Endothelial cell of umbilical vein (primary cell): Measurements from ENCODE around the gene TMOD2. TPM values are rescaled to one million over a fixed set of nuclear protein-coding genes. Genes with fewer than 3 reads are reported as not detected.
A peak's percentile ranks its signal among the peaks of the same experiment; 100 is the strongest.

ENCODE experiments used
- BruUV-seq: library from RNA; stranded (reverse); fragments of 400-500 nt; replicated peaks from 2 replicates; lab custom pipeline; 2021; lab: Mats Ljungman, UMichigan
- CTCF ChIA-PET: fragments of 300-600, 350-600 bp; sonication (Branson Sonifier 250); formaldehyde crosslinking; loops from one replicate; lab custom pipeline; 2021; ENCODE audit warnings: antibody characterized with exemption, inconsistent platforms; lab: Charles Lee
- POLR2A ChIA-PET: fragments of 300-600, 350-600 bp; sonication (Branson Sonifier 250); formaldehyde crosslinking; loops from one replicate; lab custom pipeline; 2021; ENCODE audit warnings: antibody characterized with exemption, inconsistent platforms; lab: Charles Lee
- DNase-seq: peaks from one replicate; pipeline ENCODE4 v3.0.0-alpha.2; 2011; ENCODE audit warnings: low read depth, low spot score
- FAIRE-seq: peaks from 2 replicates; lab custom pipeline; 2011; peaks lifted over from hg19 to GRCh38; lab: Jason Lieb, UNC
- H2AFZ ChIP-seq: 2 replicates; pipeline ENCODE4 v1.6.0; 2012; ENCODE audit warnings: low read depth, low read length, control low read depth, inconsistent platforms
- H3K27ac ChIP-seq: 2 replicates; pipeline ENCODE4 v1.5.1; 2011; ENCODE audit warnings: low read depth, mild to moderate bottlenecking, control low read depth, low read length, moderate library complexity; ENCODE audit not compliant: insufficient read depth
- H3K27me3 ChIP-seq, 2 experiments: 2 replicates each; pipeline versions ENCODE4 v1.6.0 to v1.6.1; 2011; ENCODE audit warnings: low read length in 2 of 2, mixed read lengths in 1 of 2; ENCODE audit not compliant: control insufficient read depth in 2 of 2, insufficient read depth in 2 of 2
- H3K36me3 ChIP-seq, 2 experiments: 2 replicates in 1 of 2; 3 replicates in 1 of 2; pipeline ENCODE4 v1.5.1; 2011; ENCODE audit warnings: low read length in 2 of 2, mild to moderate bottlenecking in 1 of 2, moderate library complexity in 1 of 2; ENCODE audit not compliant: control insufficient read depth in 2 of 2, insufficient read depth in 2 of 2; ENCODE audit errors: extremely low read depth in 1 of 2
- H3K4me1 ChIP-seq: 3 replicates; pipeline ENCODE4 v1.5.1; 2011; ENCODE audit warnings: mild to moderate bottlenecking, low read length; ENCODE audit not compliant: control insufficient read depth, insufficient read depth; ENCODE audit errors: extremely low read depth
- H3K4me2 ChIP-seq: 2 replicates; pipeline ENCODE4 v1.6.1; 2011; ENCODE audit warnings: low read length, control low read depth, mixed read lengths; ENCODE audit not compliant: insufficient read depth
- H3K4me3 ChIP-seq, 3 experiments: fragments of 200-600 bp in 1 of 3; sonication (generic), shearing (Covaris generic) in 1 of 3; replicated peaks in 1 of 3; 2 replicates each; pipeline ENCODE4 v1.5.1; 2011 to 2016; ENCODE audit warnings: control low read depth in 3 of 3, low read length in 3 of 3, mild to moderate bottlenecking in 2 of 3, inconsistent platforms in 1 of 3, low read depth in 1 of 3, moderate library complexity in 1 of 3; ENCODE audit not compliant: insufficient read depth in 1 of 3
- H3K79me2 ChIP-seq: 2 replicates; pipeline ENCODE4 v1.6.0; 2012; ENCODE audit warnings: low read length, inconsistent platforms; ENCODE audit not compliant: control insufficient read depth, insufficient read depth
- H3K9ac ChIP-seq: replicated peaks from 2 replicates; pipeline ENCODE3; 2011; ENCODE audit warnings: low read length, control low read depth; ENCODE audit not compliant: insufficient read depth; ENCODE audit errors: extremely low read depth
- H3K9me1 ChIP-seq: replicated peaks from 3 replicates; pipeline ENCODE4 v1.6.0; 2011; ENCODE audit warnings: mild to moderate bottlenecking, low read length; ENCODE audit not compliant: control insufficient read depth, insufficient read depth; ENCODE audit errors: extremely low read depth
- H3K9me3 ChIP-seq: replicated peaks from 2 replicates; pipeline ENCODE4 v1.5.1; 2012; ENCODE audit warnings: low read length, inconsistent platforms; ENCODE audit not compliant: control insufficient read depth, insufficient read depth
- H4K20me1 ChIP-seq: replicated peaks from 2 replicates; pipeline ENCODE3; 2011; ENCODE audit warnings: mild to moderate bottlenecking, low read length; ENCODE audit not compliant: control insufficient read depth, insufficient read depth; ENCODE audit errors: extremely low read depth
- EZH2 ChIP-seq: IDR thresholded peaks from 2 replicates; pipeline ENCODE4 v1.6.1; 2012; ENCODE audit warnings: borderline replicate concordance, low read depth, mild to moderate bottlenecking, moderate library complexity, low read length, inconsistent platforms; ENCODE audit not compliant: severe bottlenecking
- FOS ChIP-seq: IDR thresholded peaks from 2 replicates; pipeline ENCODE4 v1.6.1; 2011; ENCODE audit warnings: mild to moderate bottlenecking, low read length, moderate library complexity, borderline replicate concordance; ENCODE audit not compliant: insufficient read depth
- GATA2 ChIP-seq: IDR thresholded peaks from 2 replicates; pipeline ENCODE4 v1.7.0; 2011; ENCODE audit warnings: low read depth, mild to moderate bottlenecking, moderate library complexity, mixed read lengths, low read length; ENCODE audit not compliant: insufficient read length, insufficient read depth
- JUN ChIP-seq: IDR thresholded peaks from 2 replicates; pipeline ENCODE4 v1.6.1; 2011; ENCODE audit warnings: borderline replicate concordance, low read depth; ENCODE audit not compliant: insufficient read length, insufficient read depth
- MYC ChIP-seq: IDR thresholded peaks from one replicate; pipeline ENCODE4 v1.6.1; 2011; ENCODE audit warnings: mild to moderate bottlenecking, low read depth, low read length
- POLR2A ChIP-seq: IDR thresholded peaks from 2 replicates; pipeline ENCODE4 v1.6.1; 2012; ENCODE audit warnings: low read depth, mild to moderate bottlenecking, control low read depth, low read length
- POLR2AphosphoS5 ChIP-seq: IDR thresholded peaks from 2 replicates; pipeline ENCODE4 v1.6.1; 2012; ENCODE audit warnings: low read depth, mild to moderate bottlenecking, control low read depth, low read length, moderate library complexity; ENCODE audit not compliant: insufficient read depth
- dilution Hi-C: fragments of 300-500 bp; cut with MboI; formaldehyde crosslinking; loops from one replicate; pipeline ENCODE4 v1.15.0; 2019; ENCODE audit warnings: low sequenced_read_pairs; ENCODE audit not compliant: extremely low pct_ligation_motif_present
- intact Hi-C: fragments of 100-400 bp; cut with micrococcal nuclease; formaldehyde crosslinking; loops from one replicate; pipeline ENCODE4 v1.10.0; 2022
- polyA plus RNA-seq, 4 experiments: library from polyadenylated mRNA; depleted of rRNA in 3 of 4; stranded (reverse) in 3 of 4; unstranded in 1 of 4; fragments of >200 nt; gene quantifications; 2 replicates each; pipeline versions ENCODE4 v1.2.1 to v1.2.3, GENCODE V29; 2011 to 2012; ENCODE audit warnings: missing spikeins in 1 of 4
- total RNA-seq: library from RNA; stranded (reverse); gene quantifications from 2 replicates; pipeline ENCODE4 v1.2.3, GENCODE V29; 2021
- TF ChIP-seq, protein P1 (sequence below): IDR thresholded peaks from 2 replicates; pipeline ENCODE4 v1.6.1; 2011; ENCODE audit not compliant: insufficient read depth, insufficient read length
- TF ChIP-seq, protein P2 (sequence below), 2 donors: IDR thresholded peaks; 1 replicate in 1 of 2; 2 replicates in 1 of 2; pipeline ENCODE4 v1.5.1; 2011; ENCODE audit warnings: low read length in 2 of 2, mild to moderate bottlenecking in 2 of 2, moderate library complexity in 2 of 2, control low read depth in 1 of 2, inconsistent platforms in 1 of 2, low read depth in 1 of 2; ENCODE audit not compliant: insufficient read depth in 1 of 2; ENCODE audit errors: extremely low read depth in 1 of 2

TMOD2 gene
- total and polyA plus RNA-seq, 2 donors (not counting 3 experiments of a cell fraction or from before 2014, with no cell fraction given): 0.46 to 2.7 TPM

DNA sequence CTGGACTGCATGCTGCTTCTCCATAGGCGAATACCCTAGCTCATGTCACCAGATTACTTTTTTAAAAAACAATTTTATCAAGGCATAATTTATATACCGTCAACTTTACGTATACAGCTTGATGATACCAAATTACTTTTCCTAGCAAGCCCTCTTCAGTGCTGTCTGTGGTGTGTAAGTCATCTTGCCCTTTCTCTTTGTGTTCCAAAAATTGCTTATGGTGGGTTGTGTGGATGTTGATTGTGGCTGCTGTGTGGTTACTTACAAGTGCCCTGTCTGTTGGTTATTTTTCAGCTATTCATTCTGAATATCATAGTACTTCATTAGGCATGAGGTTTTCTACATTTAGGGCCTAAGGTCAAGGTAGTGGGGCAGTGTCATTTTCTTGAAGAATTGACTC, 90.9 kb downstream of the TMOD2 start:
- POLR2A ChIA-PET: no interaction called here
- FAIRE-seq: no peak
- Histone ChIP-seq H3K27me3 (no peaks in the 10 kb centered on the region), H3K27ac (peak overlapping the region; percentile 50), H3K4me3 (no peak overlapping the region), H3K4me2 (peak overlapping the region; percentile 86), H3K9me1 (no peaks in the 10 kb centered on the region), H3K79me2 (peaks cover 91% of the 10 kb centered on the region), H3K9ac (no peak overlapping the region), H4K20me1 (no peaks in the 10 kb centered on the region), H3K36me3 (no peaks in the 10 kb centered on the region), H3K9me3 (no peaks in the 10 kb centered on the region), H3K4me1 (peaks cover 80% of the 10 kb centered on the region), H2AFZ (no peak overlapping the region)
- BruUV-seq: no TSS peak
- DNase-seq: no peak
- no peak for TF ChIP-seq FOS
- TF ChIP-seq, protein P1, sequence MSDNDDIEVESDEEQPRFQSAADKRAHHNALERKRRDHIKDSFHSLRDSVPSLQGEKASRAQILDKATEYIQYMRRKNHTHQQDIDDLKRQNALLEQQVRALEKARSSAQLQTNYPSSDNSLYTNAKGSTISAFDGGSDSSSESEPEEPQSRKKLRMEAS: no peak
- TF ChIP-seq JUN: no peak
- no peak for TF ChIP-seq POLR2AphosphoS5
- no peak for TF ChIP-seq EZH2
- TF ChIP-seq, protein P2, sequence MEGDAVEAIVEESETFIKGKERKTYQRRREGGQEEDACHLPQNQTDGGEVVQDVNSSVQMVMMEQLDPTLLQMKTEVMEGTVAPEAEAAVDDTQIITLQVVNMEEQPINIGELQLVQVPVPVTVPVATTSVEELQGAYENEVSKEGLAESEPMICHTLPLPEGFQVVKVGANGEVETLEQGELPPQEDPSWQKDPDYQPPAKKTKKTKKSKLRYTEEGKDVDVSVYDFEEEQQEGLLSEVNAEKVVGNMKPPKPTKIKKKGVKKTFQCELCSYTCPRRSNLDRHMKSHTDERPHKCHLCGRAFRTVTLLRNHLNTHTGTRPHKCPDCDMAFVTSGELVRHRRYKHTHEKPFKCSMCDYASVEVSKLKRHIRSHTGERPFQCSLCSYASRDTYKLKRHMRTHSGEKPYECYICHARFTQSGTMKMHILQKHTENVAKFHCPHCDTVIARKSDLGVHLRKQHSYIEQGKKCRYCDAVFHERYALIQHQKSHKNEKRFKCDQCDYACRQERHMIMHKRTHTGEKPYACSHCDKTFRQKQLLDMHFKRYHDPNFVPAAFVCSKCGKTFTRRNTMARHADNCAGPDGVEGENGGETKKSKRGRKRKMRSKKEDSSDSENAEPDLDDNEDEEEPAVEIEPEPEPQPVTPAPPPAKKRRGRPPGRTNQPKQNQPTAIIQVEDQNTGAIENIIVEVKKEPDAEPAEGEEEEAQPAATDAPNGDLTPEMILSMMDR (IDR thresholded peaks at IDR 0.05; ENCODE audit: extremely low read depth in 1 of 2, insufficient read depth in 1 of 2, low read depth in 1 of 2, low read length in 2 of 2): no peak
- TF ChIP-seq POLR2A: no peak
- TF ChIP-seq MYC: no peak
- TF ChIP-seq GATA2: no peak
- dilution Hi-C loops (no loop called here), intact Hi-C loops (no loop called here)
- CTCF ChIA-PET: interaction anchor here (1.1 to 2.2 kb wide), 3 partner anchors 26 to 46 kb away, joined by 3 to 9 read pairs (median 5); no protein-coding TSS in a partner anchor
